ENCODE results near the gene IGFN1.

IGFN1 gene

DNA sequence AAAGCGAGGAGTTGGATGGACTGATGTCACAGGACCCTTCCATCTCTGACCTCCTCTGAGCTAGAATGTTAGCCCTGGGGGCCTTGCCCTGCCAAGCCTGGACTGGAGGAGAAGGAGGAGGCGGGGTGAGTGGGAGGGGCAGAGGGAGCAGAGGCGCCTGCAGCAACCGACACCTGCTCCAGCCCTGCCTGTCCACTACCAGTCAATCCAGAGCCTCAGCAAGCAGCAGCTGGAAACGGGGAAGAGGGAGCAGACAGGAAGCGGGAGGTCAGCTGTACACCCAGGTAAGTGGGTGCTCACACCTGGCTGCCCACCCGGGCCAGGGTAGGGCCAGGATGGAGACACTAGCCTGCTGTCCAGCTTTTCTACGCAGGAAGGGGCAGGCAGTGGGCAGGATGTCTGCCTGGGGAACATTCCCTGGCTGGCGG lies at the start of gene IGFN1:
Gene IGFN1 (plus strand): TSS at position 201 of the 428 bp plus-strand sequence. CDS start 2,470 bp downstream, outside the sequence.
- H3K4me3 Mint-ChIP-seq = peak within 1 kb of the TSS in 1 of 3 experiments; percentile 65
- peaks cover 64% of the 10 kb centered on the region for H3K4me1 Mint-ChIP-seq
- peaks cover 27% of the 10 kb centered on the region for H3K27me3 Mint-ChIP-seq (ENCODE audit: low read depth)
- no peaks in the 10 kb centered on the region for H3K9me3 Mint-ChIP-seq
- no peak for TF ChIP-seq CTCF (IDR thresholded peaks at IDR 0.05; ENCODE audit: unreplicated experiment in 3 of 3)
- H3K27ac Mint-ChIP-seq = peak within 1 kb of the TSS in 2 of 3 experiments; percentile 92
- no peaks in the 10 kb centered on the region for H3K36me3 Mint-ChIP-seq (ENCODE audit: low read depth)

GRCh38 chr1:201140941-201141260 lies 49.7 kb upstream of the IGFN1 start:
- Mint-ChIP-seq H3K4me3 (no peak overlapping the region), H3K27me3 (ENCODE audit: low read depth) (no peaks in the 10 kb centered on the region), H3K36me3 (ENCODE audit: low read depth) (peaks cover 55% of the 10 kb centered on the region), H3K9me3 (no peaks in the 10 kb centered on the region), H3K4me1 (peaks cover 50% of the 10 kb centered on the region), H3K27ac (no peak overlapping the region)
- no peak for TF ChIP-seq CTCF (IDR thresholded peaks at IDR 0.05; ENCODE audit: unreplicated experiment in 3 of 3)

GRCh38 chr1:201141418-201141817 lies 49.2 kb upstream of the IGFN1 start:
- peaks cover 60% of the 10 kb centered on the region for H3K36me3 Mint-ChIP-seq (ENCODE audit: low read depth)
- no peaks in the 10 kb centered on the region for H3K9me3 Mint-ChIP-seq
- no peak for TF ChIP-seq CTCF (IDR thresholded peaks at IDR 0.05; ENCODE audit: unreplicated experiment in 3 of 3)
- no peaks in the 10 kb centered on the region for H3K27me3 Mint-ChIP-seq (ENCODE audit: low read depth)
- H3K4me1 Mint-ChIP-seq = peaks cover 49% of the 10 kb centered on the region
- no peak overlapping the region for H3K4me3 Mint-ChIP-seq
- H3K27ac Mint-ChIP-seq = no peak overlapping the region

GRCh38 chr1:201142011-201142848 lies 48.4 kb upstream of the IGFN1 start:
- no peaks in the 10 kb centered on the region for H3K27me3 Mint-ChIP-seq (ENCODE audit: low read depth)
- H3K9me3 Mint-ChIP-seq = no peaks in the 10 kb centered on the region
- H3K4me1 Mint-ChIP-seq = peaks cover 44% of the 10 kb centered on the region
- H3K36me3 Mint-ChIP-seq (ENCODE audit: low read depth) = peaks cover 67% of the 10 kb centered on the region
- peak overlapping the region in 2 of 3 experiments; percentile 31 to 53 for H3K27ac Mint-ChIP-seq
- H3K4me3 Mint-ChIP-seq = no peak overlapping the region
- TF ChIP-seq CTCF (IDR thresholded peaks at IDR 0.05; ENCODE audit: unreplicated experiment in 3 of 3) = no peak

GRCh38 chr1:201142849-201143725 lies 47.5 kb upstream of the IGFN1 start:
- H3K4me1 Mint-ChIP-seq = peaks cover 35% of the 10 kb centered on the region
- H3K36me3 Mint-ChIP-seq (ENCODE audit: low read depth) = peaks cover 72% of the 10 kb centered on the region
- H3K9me3 Mint-ChIP-seq = no peaks in the 10 kb centered on the region
- peak overlapping the region in 1 of 3 experiments; percentile 31 for H3K27ac Mint-ChIP-seq
- no peaks in the 10 kb centered on the region for H3K27me3 Mint-ChIP-seq (ENCODE audit: low read depth)
- H3K4me3 Mint-ChIP-seq = no peak overlapping the region
- TF ChIP-seq CTCF (IDR thresholded peaks at IDR 0.05; ENCODE audit: unreplicated experiment in 3 of 3) = no peak

Data from nephron (organoid).